ENCODE results near the gene JAKMIP1.

The JAKMIP1 gene

GRCh38 chr4:6020613-6021012, 179.7 kb downstream of the JAKMIP1 start:
- H3K4me3 ChIP-seq (ENCODE audit: low read length), result no peak overlapping the region
- H3K9me3 ChIP-seq (ENCODE audit: low read length), result no peaks in the 10 kb centered on the region
- no peaks in the 10 kb centered on the region for H3K36me3 ChIP-seq (ENCODE audit: insufficient read depth, low read length)
- no peak overlapping the region for H2AFZ ChIP-seq (ENCODE audit: low read depth, low read length)
- H3K4me1 ChIP-seq (ENCODE audit: insufficient read depth, low read length), result no peaks in the 10 kb centered on the region
- H3K27me3 ChIP-seq (ENCODE audit: insufficient read depth, low read length), result peaks cover 6% of the 10 kb centered on the region

- Histone ChIP-seq H2AFZ (ENCODE audit: low read depth, low read length) (no peak overlapping the region), H3K4me3 (ENCODE audit: low read length) (no peak overlapping the region), H3K36me3 (ENCODE audit: insufficient read depth, low read length) (no peaks in the 10 kb centered on the region), H3K27me3 (ENCODE audit: insufficient read depth, low read length) (peaks cover 6% of the 10 kb centered on the region), H3K9me3 (ENCODE audit: low read length) (no peaks in the 10 kb centered on the region), H3K4me1 (ENCODE audit: insufficient read depth, low read length) (no peaks in the 10 kb centered on the region)
These were observed 180.8 kb downstream of the JAKMIP1 start for GRCh38 chr4:6019316-6020263.

- Histone ChIP-seq H2AFZ (ENCODE audit: low read depth, low read length) (no peak within 1 kb of the TSS), H3K4me3 (ENCODE audit: low read length) (no peak within 1 kb of the TSS), H3K4me1 (ENCODE audit: insufficient read depth, low read length) (no peaks in the 10 kb centered on the region)
These were observed 182.0 kb downstream of the JAKMIP1 start, which contains the start of gene C4orf50 for GRCh38 chr4:6018331-6018730. C4orf50 (minus strand) TSS chr4:6018431.

GRCh38 chr4:6017800-6018199, 182.5 kb downstream of the JAKMIP1 start:
- H3K4me3 ChIP-seq (ENCODE audit: low read length), result no peak overlapping the region
- H3K36me3 ChIP-seq (ENCODE audit: insufficient read depth, low read length), result no peaks in the 10 kb centered on the region
- H3K4me1 ChIP-seq (ENCODE audit: insufficient read depth, low read length), result no peaks in the 10 kb centered on the region
- peaks cover 6% of the 10 kb centered on the region for H3K27me3 ChIP-seq (ENCODE audit: insufficient read depth, low read length)
- H3K9me3 ChIP-seq (ENCODE audit: low read length), result no peaks in the 10 kb centered on the region
- H2AFZ ChIP-seq (ENCODE audit: low read depth, low read length), result no peak overlapping the region

More at GRCh38 chr4:6018331-6018730, 182.0 kb downstream of the JAKMIP1 start, which contains the start of gene C4orf50:
- peaks cover 6% of the 10 kb centered on the region for H3K27me3 ChIP-seq (ENCODE audit: insufficient read depth, low read length)
- no peaks in the 10 kb centered on the region for H3K36me3 ChIP-seq (ENCODE audit: insufficient read depth, low read length)
- H3K9me3 ChIP-seq (ENCODE audit: low read length), result no peaks in the 10 kb centered on the region

- H3K4me1 ChIP-seq (ENCODE audit: insufficient read depth, low read length), result no peaks in the 10 kb centered on the region
- H3K27me3 ChIP-seq (ENCODE audit: insufficient read depth, low read length), result peaks cover 4% of the 10 kb centered on the region
- no peak overlapping the region for H2AFZ ChIP-seq (ENCODE audit: low read depth, low read length)
- no peak overlapping the region for H3K4me3 ChIP-seq (ENCODE audit: low read length)
- no peaks in the 10 kb centered on the region for H3K9me3 ChIP-seq (ENCODE audit: low read length)
- no peaks in the 10 kb centered on the region for H3K36me3 ChIP-seq (ENCODE audit: insufficient read depth, low read length)
These were observed 183.3 kb downstream of the JAKMIP1 start for GRCh38 chr4:6017030-6017429.

- H3K4me3 ChIP-seq (ENCODE audit: low read length), result no peak overlapping the region
- H3K36me3 ChIP-seq (ENCODE audit: insufficient read depth, low read length), result no peaks in the 10 kb centered on the region
- H3K27me3 ChIP-seq (ENCODE audit: insufficient read depth, low read length), result peaks cover 23% of the 10 kb centered on the region
- H3K9me3 ChIP-seq (ENCODE audit: low read length), result no peaks in the 10 kb centered on the region
- no peaks in the 10 kb centered on the region for H3K4me1 ChIP-seq (ENCODE audit: insufficient read depth, low read length)
- no peak overlapping the region for H2AFZ ChIP-seq (ENCODE audit: low read depth, low read length)
These were observed 186.8 kb downstream of the JAKMIP1 start for GRCh38 chr4:6013564-6013963.

GRCh38 chr4:6012200-6012599, 188.1 kb downstream of the JAKMIP1 start:
- H3K4me1 ChIP-seq (ENCODE audit: insufficient read depth, low read length), result no peaks in the 10 kb centered on the region
- H3K4me3 ChIP-seq (ENCODE audit: low read length), result no peak overlapping the region
- H2AFZ ChIP-seq (ENCODE audit: low read depth, low read length), result no peak overlapping the region
- no peaks in the 10 kb centered on the region for H3K9me3 ChIP-seq (ENCODE audit: low read length)
- no peaks in the 10 kb centered on the region for H3K36me3 ChIP-seq (ENCODE audit: insufficient read depth, low read length)
- peaks cover 32% of the 10 kb centered on the region for H3K27me3 ChIP-seq (ENCODE audit: insufficient read depth, low read length)

- peaks cover 32% of the 10 kb centered on the region for H3K27me3 ChIP-seq (ENCODE audit: insufficient read depth, low read length)
- H3K4me3 ChIP-seq (ENCODE audit: low read length), result no peak overlapping the region
- no peaks in the 10 kb centered on the region for H3K4me1 ChIP-seq (ENCODE audit: insufficient read depth, low read length)
- no peaks in the 10 kb centered on the region for H3K9me3 ChIP-seq (ENCODE audit: low read length)
- no peak overlapping the region for H2AFZ ChIP-seq (ENCODE audit: low read depth, low read length)
- no peaks in the 10 kb centered on the region for H3K36me3 ChIP-seq (ENCODE audit: insufficient read depth, low read length)
These were observed 188.7 kb downstream of the JAKMIP1 start for GRCh38 chr4:6011686-6012085.

- Histone ChIP-seq H3K4me3 (ENCODE audit: low read length) (no peak overlapping the region), H3K36me3 (ENCODE audit: insufficient read depth, low read length) (no peaks in the 10 kb centered on the region), H3K9me3 (ENCODE audit: low read length) (no peaks in the 10 kb centered on the region), H3K27me3 (ENCODE audit: insufficient read depth, low read length) (peaks cover 32% of the 10 kb centered on the region), H2AFZ (ENCODE audit: low read depth, low read length) (no peak overlapping the region), H3K4me1 (ENCODE audit: insufficient read depth, low read length) (no peaks in the 10 kb centered on the region)
These were observed 189.1 kb downstream of the JAKMIP1 start for GRCh38 chr4:6011271-6011671.

GRCh38 chr4:6010789-6011188, 189.6 kb downstream of the JAKMIP1 start:
- Histone ChIP-seq H3K4me1 (ENCODE audit: insufficient read depth, low read length) (no peaks in the 10 kb centered on the region), H3K9me3 (ENCODE audit: low read length) (no peaks in the 10 kb centered on the region), H2AFZ (ENCODE audit: low read depth, low read length) (no peak overlapping the region), H3K27me3 (ENCODE audit: insufficient read depth, low read length) (peaks cover 32% of the 10 kb centered on the region), H3K4me3 (ENCODE audit: low read length) (no peak overlapping the region), H3K36me3 (ENCODE audit: insufficient read depth, low read length) (no peaks in the 10 kb centered on the region)

- Histone ChIP-seq H3K9me3 (ENCODE audit: low read length) (no peaks in the 10 kb centered on the region), H3K36me3 (ENCODE audit: insufficient read depth, low read length) (no peaks in the 10 kb centered on the region), H3K27me3 (ENCODE audit: insufficient read depth, low read length) (peaks cover 32% of the 10 kb centered on the region), H3K4me3 (ENCODE audit: low read length) (no peak overlapping the region), H2AFZ (ENCODE audit: low read depth, low read length) (no peak overlapping the region), H3K4me1 (ENCODE audit: insufficient read depth, low read length) (no peaks in the 10 kb centered on the region)
These were observed 190.9 kb downstream of the JAKMIP1 start for GRCh38 chr4:6009452-6009851.

GRCh38 chr4:6008766-6009385, 191.5 kb downstream of the JAKMIP1 start:
- peaks cover 32% of the 10 kb centered on the region for H3K27me3 ChIP-seq (ENCODE audit: insufficient read depth, low read length)
- H3K4me3 ChIP-seq (ENCODE audit: low read length), result no peak overlapping the region
- H3K36me3 ChIP-seq (ENCODE audit: insufficient read depth, low read length), result no peaks in the 10 kb centered on the region
- H3K9me3 ChIP-seq (ENCODE audit: low read length), result no peaks in the 10 kb centered on the region
- H3K4me1 ChIP-seq (ENCODE audit: insufficient read depth, low read length), result no peaks in the 10 kb centered on the region
- H2AFZ ChIP-seq (ENCODE audit: low read depth, low read length), result no peak overlapping the region

- H3K27me3 ChIP-seq (ENCODE audit: insufficient read depth, low read length), result peaks cover 32% of the 10 kb centered on the region
These were observed 192.2 kb downstream of the JAKMIP1 start for GRCh38 chr4:6008092-6008551.

More at GRCh38 chr4:6008092-6008551, 192.2 kb downstream of the JAKMIP1 start:
- no peak overlapping the region for H3K4me3 ChIP-seq (ENCODE audit: low read length)
- no peak overlapping the region for H2AFZ ChIP-seq (ENCODE audit: low read depth, low read length)
- no peaks in the 10 kb centered on the region for H3K4me1 ChIP-seq (ENCODE audit: insufficient read depth, low read length)
- H3K36me3 ChIP-seq (ENCODE audit: insufficient read depth, low read length), result no peaks in the 10 kb centered on the region
- no peaks in the 10 kb centered on the region for H3K9me3 ChIP-seq (ENCODE audit: low read length)
